ENCODE results near the gene RBKS. TPM values are rescaled to one million over a fixed set of nuclear protein-coding genes. Genes with fewer than 3 reads are reported as not detected.

The RBKS gene
- total and polyA plus RNA-seq, 2 of the 13 experiments (the other 11 are each of a cell fraction or from before 2014, with no cell fraction given) = 7.7 to 8.3 TPM

DNA sequence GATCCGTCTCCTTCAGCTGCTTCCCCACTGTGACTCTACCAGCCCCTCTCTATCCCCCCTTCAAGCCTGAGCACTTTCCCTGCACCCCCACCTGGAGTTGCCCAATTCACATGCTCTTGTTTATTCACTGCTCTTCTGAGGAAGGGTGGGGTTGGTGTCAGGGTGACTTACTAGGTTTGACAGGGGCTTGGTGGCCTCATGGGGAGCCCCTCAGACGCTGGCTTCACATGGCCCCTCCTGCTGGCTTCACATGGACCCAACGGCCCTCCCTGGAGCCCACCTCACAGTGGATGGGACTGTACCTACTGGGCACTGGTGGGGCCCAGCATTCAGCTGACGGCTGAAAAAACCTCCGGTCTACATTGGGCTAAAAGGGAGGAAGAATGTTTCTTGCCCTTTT lies 135.4 kb downstream of the RBKS start (continued):
- TF ChIP-seq, protein P1, sequence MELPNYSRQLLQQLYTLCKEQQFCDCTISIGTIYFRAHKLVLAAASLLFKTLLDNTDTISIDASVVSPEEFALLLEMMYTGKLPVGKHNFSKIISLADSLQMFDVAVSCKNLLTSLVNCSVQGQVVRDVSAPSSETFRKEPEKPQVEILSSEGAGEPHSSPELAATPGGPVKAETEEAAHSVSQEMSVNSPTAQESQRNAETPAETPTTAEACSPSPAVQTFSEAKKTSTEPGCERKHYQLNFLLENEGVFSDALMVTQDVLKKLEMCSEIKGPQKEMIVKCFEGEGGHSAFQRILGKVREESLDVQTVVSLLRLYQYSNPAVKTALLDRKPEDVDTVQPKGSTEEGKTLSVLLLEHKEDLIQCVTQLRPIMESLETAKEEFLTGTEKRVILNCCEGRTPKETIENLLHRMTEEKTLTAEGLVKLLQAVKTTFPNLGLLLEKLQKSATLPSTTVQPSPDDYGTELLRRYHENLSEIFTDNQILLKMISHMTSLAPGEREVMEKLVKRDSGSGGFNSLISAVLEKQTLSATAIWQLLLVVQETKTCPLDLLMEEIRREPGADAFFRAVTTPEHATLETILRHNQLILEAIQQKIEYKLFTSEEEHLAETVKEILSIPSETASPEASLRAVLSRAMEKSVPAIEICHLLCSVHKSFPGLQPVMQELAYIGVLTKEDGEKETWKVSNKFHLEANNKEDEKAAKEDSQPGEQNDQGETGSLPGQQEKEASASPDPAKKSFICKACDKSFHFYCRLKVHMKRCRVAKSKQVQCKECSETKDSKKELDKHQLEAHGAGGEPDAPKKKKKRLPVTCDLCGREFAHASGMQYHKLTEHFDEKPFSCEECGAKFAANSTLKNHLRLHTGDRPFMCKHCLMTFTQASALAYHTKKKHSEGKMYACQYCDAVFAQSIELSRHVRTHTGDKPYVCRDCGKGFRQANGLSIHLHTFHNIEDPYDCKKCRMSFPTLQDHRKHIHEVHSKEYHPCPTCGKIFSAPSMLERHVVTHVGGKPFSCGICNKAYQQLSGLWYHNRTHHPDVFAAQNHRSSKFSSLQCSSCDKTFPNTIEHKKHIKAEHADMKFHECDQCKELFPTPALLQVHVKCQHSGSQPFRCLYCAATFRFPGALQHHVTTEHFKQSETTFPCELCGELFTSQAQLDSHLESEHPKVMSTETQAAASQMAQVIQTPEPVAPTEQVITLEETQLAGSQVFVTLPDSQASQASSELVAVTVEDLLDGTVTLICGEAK (IDR thresholded peaks at IDR 0.05) = no peak
- TF ChIP-seq, protein P1 (CRISPR knock-in tag; IDR thresholded peaks at IDR 0.05) = no peak
- TF ChIP-seq, protein P2, sequence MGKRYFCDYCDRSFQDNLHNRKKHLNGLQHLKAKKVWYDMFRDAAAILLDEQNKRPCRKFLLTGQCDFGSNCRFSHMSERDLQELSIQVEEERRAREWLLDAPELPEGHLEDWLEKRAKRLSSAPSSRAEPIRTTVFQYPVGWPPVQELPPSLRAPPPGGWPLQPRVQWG (CRISPR knock-in tag; IDR thresholded peaks at IDR 0.05; ENCODE audit: borderline replicate concordance, low read depth) = no peak
- TF ChIP-seq ZNF589 (CRISPR knock-in tag; conservative IDR thresholded peaks at IDR 0.05) (no peak), ZNF782 (CRISPR knock-in tag; IDR thresholded peaks at IDR 0.05; ENCODE audit: borderline replicate concordance) (0 out of 2 replicates have a peak, but pooled peaks have one; percentile 51)
- TF ChIP-seq, protein P3, sequence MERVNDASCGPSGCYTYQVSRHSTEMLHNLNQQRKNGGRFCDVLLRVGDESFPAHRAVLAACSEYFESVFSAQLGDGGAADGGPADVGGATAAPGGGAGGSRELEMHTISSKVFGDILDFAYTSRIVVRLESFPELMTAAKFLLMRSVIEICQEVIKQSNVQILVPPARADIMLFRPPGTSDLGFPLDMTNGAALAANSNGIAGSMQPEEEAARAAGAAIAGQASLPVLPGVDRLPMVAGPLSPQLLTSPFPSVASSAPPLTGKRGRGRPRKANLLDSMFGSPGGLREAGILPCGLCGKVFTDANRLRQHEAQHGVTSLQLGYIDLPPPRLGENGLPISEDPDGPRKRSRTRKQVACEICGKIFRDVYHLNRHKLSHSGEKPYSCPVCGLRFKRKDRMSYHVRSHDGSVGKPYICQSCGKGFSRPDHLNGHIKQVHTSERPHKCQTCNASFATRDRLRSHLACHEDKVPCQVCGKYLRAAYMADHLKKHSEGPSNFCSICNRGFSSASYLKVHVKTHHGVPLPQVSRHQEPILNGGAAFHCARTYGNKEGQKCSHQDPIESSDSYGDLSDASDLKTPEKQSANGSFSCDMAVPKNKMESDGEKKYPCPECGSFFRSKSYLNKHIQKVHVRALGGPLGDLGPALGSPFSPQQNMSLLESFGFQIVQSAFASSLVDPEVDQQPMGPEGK (CRISPR knock-in tag; IDR thresholded peaks at IDR 0.05) = 0 out of 2 replicates have a peak, but pooled peaks have one; percentile 27
- TF ChIP-seq, protein P4, sequence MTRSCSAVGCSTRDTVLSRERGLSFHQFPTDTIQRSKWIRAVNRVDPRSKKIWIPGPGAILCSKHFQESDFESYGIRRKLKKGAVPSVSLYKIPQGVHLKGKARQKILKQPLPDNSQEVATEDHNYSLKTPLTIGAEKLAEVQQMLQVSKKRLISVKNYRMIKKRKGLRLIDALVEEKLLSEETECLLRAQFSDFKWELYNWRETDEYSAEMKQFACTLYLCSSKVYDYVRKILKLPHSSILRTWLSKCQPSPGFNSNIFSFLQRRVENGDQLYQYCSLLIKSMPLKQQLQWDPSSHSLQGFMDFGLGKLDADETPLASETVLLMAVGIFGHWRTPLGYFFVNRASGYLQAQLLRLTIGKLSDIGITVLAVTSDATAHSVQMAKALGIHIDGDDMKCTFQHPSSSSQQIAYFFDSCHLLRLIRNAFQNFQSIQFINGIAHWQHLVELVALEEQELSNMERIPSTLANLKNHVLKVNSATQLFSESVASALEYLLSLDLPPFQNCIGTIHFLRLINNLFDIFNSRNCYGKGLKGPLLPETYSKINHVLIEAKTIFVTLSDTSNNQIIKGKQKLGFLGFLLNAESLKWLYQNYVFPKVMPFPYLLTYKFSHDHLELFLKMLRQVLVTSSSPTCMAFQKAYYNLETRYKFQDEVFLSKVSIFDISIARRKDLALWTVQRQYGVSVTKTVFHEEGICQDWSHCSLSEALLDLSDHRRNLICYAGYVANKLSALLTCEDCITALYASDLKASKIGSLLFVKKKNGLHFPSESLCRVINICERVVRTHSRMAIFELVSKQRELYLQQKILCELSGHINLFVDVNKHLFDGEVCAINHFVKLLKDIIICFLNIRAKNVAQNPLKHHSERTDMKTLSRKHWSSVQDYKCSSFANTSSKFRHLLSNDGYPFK (CRISPR knock-in tag; IDR thresholded peaks at IDR 0.05; ENCODE audit: borderline replicate concordance) = 0 out of 2 replicates have a peak, but pooled peaks have one; percentile 6

All from HepG2 (cell line).